HG03521 (cell line): ENCODE data around the gene MACROD1.

Source experiments
- ATAC-seq: cut with Tn5 transposase; IDR thresholded peaks from one replicate; pipeline ENCODE4 v1.9.1; 2021; ENCODE audit warnings: mild to moderate bottlenecking, moderate library complexity; ENCODE audit not compliant: unreplicated experiment

The MACROD1 gene

DNA sequence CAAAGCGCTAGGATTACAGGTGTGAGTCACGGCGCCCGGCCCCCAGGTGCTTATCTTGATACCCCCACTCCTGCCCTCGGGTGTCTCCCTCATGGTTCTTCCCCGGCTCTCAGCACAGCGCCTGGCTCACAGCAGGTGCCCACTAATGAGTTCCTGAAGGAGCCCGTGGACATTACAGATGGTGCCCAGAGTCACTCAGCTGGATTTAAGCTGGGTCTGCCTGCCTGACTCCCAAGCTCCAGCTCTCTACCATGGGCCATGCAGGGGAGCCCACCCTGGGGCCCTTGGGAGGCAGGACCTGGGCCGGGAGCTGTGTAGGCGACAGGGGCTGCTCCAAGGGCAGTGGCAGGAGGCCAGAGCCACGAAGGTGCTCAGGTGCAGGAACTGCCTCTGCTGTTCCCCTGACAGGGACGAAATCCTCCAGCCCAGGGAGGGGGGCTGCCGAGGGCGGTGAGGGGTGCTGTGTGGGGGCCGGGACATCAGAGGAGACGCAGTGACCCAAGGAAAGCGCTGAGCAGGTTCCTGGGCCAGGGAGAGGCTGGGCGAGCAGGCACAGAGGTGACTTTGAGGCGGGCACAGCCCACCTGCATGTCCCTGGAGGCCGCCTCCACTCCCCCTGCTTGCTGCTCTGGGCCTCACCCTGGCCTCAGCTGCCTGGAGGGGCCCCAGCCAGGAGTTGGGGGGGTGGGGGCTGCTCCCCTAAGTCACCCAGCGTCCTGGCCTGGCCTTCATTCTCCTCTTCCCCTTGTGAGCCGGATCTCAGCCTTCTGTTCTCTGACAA is 144.7 kb downstream of the MACROD1 start:
- no peak for ATAC-seq

DNA sequence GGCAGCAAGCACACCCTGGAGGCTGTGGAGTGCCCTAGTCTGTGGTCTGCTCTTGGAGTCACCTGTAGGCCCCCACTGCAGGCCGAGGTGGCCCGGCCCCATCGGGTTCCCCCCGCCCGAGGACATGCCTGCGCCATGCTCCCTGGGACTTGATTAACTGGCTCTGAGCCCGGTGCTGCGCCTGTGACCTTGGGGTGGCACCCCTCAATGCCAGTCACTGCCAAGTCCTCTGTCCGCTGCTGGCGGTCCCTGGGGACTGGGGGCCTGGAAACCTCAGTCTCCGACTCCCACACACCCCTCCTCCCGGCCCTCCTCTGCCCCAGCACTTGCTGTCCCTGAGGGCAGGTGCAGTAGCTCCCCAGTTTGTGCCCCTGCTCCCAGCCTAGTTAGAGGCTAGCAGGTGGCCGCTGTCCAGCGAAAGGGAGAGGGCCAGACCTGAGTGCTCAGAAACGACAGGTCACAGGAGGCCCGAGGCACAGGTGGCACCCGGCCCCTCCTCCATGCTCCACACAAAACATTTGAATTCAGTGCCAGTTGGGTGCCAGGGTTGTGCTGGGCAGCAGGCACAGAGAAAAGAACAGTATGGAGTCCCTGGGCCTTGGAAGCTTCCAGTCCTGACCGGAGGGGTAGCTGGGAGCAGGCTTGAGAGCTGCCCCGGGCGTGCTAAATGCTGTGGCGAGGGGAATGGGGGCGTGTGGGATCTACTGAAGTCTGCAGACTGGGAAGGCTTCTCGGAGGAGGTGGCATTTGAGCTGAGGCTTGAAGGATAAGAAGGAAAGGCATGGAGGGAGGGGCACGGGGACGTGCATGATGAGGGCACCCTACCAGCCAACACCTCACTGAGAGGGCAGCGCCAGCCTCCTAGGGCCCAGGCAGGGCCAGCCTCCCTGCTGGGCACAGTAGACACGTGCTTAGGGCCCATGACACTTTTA is 146.5 kb downstream of the MACROD1 start:
- ATAC-seq, result no peak

DNA sequence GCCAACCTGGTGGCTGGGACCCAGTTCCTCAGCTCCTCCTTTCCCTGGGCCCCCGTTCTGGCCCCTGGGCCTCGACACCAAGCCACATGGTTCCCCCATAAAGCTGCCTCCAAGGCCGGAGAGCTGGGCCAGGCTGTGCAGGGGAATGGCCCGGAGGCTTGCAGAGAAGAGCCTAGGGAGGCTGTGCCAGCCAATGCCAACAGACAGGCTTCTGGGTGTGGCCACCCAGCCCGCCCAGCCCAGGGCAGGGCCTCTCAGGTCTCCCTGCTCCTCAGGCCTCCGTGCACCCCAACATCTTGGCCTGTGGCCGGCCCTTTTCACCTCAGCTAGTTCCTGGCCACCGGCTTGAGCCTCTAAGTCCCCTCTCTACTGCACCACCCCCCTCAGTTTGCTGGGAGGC is 147.6 kb downstream of the MACROD1 start:
- ATAC-seq, result no peak

DNA sequence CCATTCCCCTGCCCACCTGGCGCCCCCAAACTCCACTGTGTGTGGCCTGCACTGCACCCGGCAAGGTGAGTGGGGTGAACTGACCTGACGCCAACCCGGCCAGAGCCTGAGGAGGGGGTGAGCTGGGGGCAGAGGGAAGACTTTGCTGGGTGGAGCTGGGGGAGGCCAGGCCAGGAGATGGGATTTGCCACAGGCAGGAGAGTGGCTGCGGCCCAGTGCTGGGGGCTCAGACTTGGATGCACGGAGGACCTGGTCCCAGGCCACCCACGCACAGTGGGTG is 148.0 kb downstream of the MACROD1 start:
- no peak for ATAC-seq

DNA sequence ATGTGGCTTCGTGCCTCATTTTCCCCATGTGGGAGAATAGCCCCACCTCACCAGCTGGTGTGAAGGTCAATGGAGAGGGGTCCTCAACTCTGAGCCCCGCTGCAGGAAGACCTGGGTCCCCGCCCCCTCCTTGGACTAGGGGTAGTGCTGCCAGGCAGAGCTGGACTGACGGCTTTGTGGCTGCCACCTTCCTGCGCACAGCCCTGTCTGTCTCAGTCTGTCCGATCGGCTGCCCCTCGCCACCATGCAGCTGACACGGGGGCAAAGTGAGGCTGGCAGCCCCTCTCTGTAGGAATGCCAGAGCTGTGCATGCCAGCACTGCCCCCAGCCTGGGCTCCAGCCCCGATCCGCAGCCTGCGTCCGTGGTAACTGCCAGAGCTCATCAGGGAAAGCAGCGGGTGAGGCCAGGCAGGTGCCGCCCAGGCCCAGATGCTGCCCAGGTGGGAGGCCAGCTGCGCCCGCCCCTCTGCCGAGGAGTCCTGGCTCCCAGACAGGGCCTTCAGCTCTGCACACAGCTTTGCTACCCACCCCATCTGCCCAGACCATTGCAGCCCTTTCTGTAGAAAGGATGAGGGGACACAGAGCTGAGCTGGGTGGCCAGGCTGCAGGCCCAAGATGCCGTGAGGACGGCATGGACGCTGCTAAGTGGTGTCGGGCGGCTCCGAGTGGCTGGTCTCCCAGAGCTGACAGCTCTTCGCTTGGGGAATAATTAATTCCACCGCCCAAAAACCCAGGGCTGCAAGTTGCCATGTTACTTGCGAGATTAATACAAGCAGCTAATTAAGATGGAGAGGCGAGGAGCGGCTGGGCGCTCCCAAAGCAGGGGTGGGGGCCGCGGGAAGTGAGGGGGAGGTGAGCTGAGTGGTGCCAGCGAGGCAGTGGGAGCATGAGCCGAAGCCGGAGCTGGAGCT is 149.7 kb downstream of the MACROD1 start:
- ATAC-seq, result no peak

DNA sequence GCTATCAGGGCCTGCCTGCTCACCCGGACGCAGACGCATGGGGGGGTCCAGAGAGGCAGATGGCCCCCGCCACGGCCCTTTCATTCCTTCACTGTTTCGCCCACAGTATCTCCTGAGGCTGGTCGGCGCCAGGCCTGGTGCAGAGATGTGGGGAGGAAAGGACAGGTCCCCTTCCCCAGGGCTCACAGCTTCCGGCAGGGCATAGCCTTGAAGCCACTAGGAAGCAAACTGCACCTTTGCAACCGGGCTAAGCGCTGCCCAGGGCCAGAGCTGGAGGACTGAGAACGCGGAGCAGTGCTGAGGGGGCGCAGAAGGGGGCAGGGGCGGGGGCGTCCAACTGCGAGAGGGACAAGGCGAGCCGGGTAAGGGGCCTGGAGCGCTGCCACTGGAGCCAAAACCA is 150.4 kb downstream of the MACROD1 start:
- no peak for ATAC-seq

DNA sequence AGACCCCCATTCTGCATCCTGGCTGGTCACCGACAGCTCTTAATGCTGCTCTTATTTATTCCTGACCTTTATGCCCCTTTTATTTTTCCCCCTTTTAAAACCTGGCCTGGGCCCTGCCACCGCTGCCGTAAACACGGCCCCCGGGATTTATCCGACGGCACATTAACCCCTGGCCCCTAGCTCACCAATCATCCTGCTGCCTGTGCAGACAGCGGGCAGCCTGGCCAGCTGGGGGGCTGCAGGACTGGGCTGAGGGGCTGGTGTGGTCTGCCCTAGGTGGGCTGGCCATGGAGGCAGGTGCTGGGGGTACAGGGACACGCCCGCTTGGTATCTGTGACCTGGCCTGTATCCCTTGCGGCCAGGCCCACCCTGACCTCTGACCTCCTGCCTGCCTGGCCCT is 151.6 kb downstream of the MACROD1 start:
- ATAC-seq, result no peak

DNA sequence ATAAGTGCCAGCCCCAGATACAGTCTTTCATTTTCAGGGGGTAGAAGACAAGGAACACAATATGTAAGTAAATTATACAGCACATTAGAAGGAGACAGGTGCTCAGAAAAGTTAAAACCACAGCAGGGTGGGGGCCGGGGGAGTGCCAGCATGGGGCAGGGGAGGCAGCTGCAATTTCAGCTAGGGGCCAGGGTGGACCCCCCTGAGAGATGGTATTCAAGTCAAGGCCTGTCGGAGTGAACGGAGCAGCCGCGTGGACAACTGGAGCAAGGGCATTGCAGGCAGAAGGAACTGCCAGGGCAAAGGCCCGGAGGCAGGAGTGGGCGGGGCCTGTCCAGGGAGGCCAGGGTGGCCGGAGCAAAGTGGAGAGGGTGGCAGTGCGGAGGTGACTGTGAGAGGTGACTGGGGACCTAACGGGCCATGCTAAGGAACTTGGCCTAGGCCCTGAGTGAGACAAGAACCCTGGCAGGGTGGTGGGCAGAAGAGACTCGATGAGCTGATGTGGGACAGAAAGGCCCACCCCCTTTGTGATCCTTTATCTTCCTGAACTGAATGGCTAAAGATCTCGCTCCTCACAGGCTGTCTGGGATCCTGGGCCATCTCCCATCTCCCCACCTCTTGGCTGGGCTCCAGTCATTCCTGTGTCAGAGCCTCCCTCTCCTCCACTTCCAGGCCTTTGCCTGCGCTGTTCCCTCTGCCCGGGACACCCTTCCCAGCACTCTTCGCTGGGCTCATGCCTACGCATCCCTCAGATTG is 152.6 kb downstream of the MACROD1 start:
- no peak for ATAC-seq

DNA sequence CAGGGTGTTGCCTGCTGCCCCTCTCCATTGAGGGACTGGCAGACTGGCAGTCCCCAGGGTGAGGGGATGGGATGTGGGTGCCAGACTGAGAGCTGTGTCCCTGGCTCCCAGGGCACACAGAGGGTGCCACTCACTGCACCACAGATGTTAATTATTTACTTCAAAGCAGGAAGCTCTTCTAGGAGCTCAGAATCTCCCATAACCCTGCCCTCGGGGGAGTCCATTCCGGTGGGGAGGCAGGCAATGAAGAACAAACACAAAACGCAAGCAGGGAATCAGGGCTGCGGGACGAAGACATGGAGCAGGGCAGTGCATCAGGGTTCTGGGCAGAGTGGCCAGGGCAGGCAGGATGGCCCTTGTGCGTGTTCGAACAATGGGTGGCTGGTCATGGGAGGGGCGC is 154.5 kb downstream of the MACROD1 start:
- ATAC-seq, result no peak

DNA sequence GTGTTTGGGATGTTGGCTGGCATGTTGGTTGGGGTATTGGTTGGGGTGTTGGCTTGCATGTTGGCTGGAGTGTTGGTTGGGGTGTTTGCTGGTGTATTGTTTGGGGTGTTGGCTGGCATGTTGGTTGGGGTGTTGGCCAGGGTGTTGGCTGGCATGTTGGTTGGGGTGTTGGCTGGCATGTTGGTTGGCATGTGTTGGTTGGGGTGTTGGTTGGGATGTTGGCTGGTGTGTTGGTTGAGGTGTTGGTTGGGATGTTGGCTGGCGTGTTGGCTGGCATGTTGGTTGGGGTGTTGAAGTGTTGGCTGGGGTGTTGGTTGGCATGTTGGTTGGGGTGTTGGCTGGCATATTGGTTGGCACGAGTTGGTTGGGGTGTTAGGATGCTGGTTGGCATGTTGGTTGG is 155.1 kb downstream of the MACROD1 start:
- ATAC-seq, result no peak

DNA sequence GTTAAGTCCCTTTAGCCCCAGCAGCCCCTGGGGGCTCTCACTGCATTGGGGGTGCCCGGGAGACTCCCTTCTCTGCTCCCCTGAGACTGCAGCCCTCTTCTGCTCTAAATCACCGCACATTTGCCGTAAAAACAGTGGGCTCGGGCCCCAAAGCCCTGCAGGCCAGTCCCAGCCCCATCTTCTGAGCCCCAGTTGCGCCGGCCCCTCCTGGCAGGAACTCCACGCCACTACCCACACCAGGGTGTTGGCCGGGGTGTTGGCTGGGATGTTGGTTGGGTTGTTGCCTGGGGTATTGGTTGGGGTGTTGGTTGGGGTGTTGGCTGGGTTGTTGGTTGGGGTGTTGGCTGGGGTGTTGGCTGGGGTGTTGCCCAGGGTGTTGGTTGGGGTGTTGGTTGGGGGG is 156.2 kb downstream of the MACROD1 start:
- no peak for ATAC-seq

DNA sequence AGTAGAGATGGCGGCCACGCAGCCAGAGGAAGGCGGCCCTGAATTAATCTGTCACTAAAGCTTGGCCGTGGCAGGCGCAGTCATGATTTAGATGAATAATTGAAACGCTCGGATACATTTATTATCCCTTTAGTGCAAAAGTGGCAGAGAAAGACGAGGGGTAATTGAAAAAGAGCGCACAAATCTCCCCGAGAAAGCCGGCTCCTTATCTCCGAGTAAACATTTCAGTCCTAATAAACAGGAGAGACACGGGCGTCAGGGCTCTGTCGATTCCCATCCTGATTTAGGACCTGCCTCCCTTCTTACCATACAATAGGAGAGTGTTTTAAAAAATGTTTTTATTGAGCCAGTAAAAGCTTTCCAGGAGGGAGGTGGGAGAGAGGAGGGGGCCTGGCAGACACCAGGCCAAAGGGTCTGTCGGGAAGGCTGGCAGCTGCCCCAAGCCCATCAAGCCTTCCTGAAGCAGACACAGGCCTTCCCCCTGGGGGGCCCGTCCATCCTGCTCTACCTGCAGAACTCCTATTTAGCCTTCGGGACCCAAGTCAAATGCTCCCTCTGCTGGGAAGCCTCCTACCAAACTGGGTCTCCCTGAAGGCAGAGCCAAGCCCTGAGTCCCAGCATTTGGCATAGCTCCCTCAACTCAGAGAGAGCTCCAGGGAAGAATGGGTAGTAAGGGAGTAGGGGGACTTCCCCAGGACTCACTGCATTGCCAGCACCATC is 156.8 kb downstream of the MACROD1 start:
- ATAC-seq, result no peak

DNA sequence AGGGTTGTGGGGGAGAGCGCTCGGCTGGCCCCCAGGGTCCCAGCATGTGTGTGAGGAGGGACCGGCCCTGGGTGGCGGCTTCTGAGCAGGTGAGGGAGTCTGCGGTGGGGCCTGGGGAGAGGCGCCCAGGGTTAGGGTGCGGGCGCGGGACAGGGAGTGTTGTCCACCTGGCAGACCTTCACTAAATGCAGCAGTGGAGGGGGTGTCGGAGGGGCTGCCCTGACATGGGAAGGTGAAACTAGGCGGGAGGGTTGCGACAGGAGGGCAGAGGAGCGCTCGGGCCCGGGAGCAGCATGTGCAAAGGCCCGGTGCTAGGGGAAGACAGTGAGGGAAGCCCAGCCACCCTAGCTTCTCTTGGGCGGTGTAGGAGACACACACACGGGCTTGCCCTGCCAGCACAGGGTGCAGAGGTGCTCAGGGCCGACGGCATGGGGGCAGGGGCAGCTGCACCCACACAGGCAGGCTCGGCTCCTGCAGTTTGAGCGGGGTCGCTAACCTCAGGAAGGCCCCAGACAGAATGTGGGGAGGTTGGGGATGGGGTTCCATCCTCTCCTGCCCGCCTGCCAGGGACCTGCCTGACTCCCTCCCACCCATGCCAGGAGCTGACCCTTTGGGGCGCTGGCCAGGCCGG is 157.5 kb downstream of the MACROD1 start:
- no peak for ATAC-seq

DNA sequence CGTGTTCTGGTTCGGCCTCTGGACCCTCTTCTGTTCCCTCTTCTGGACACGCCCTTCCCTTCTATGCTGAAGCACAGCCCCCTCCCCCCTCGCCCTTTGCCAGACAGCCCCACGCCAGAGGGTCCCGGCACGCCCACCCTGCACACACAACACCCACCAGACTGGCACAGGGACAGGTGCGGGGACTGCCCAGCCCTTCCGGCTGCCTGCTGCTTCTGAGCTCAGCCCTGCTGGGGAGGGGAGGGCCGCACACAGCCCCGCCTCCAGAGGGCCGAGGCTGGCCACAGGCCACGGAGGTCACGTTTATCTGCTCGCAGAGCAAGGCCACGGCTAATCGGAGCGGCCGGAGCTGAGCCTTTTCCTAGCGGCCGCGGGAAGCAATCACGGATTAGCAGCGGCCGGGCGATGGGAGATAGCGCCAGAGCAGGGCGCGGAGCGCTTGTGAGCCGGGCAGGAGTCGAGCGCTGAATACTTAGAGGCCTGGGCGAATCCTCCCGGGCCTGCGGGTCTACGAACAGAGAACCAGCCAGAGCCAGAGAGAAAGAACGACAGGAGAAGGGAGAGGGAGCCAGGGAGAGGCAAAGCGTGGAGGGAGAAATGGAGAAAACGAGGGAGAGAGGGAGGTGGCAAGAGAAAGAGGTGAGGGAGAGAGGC is 158.2 kb downstream of the MACROD1 start:
- ATAC-seq, result no peak

DNA sequence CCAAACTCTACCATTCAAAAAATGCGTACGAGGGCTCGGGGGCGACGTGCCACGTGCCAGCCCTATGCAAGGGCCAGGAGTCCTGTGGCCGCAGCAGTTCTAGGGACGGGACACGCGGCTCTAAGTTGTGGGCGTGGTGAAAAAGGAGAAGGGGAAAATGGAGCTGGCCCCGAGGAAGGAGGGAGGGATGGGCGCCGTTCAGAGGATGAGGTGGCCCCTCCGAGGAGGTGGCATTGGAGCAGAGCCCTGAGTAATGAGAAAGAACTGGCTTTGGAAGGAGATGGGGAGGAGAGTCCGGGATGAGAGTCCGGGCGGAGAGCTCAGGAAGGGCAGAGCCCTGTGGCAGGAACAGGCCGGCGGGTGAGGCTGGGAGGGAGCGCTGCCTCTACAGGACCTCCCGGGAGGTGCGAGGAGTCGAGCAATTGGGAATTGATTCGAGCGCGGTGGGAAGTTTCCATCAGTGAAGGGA is 158.7 kb downstream of the MACROD1 start:
- no peak for ATAC-seq

DNA sequence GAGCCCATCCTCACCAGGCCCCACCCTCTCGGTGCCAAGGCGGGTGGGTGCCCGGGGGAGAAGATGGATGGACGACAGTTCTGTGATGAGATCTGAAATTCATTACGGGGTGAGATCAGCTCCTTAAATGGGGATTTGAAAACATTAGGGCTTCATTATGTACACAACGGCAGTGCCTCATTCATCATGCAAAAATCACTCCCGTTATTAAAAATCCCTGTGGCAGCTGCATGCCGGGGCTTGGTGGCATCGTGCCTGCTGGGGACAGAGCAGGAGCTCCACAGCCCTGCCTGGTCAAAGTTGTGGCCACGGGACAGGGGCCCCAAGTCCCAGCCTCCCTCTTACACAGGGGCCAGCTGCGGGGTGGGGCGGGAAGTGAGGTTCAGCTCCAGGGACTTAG is 159.5 kb downstream of the MACROD1 start:
- no peak for ATAC-seq

DNA sequence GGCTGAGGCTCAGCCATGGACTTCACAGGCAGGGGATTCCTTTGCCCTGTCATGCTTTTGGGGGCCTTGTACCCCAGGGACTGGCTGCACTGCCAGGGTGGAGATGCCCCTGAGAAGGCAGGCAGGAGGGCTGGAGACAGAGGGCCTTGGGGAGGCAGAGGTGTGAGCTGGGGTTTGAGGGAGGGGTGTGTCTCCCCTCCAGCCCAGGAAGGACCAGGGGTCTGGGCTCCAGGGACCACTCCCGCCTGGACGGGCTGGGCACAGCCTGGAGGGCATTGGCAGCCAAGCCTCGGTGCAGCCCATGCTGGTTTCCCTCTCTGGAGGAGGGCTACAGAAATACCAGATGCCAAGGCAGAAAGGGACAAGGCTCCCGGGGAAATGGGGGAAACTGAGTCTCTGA is 160.2 kb downstream of the MACROD1 start:
- no peak for ATAC-seq

DNA sequence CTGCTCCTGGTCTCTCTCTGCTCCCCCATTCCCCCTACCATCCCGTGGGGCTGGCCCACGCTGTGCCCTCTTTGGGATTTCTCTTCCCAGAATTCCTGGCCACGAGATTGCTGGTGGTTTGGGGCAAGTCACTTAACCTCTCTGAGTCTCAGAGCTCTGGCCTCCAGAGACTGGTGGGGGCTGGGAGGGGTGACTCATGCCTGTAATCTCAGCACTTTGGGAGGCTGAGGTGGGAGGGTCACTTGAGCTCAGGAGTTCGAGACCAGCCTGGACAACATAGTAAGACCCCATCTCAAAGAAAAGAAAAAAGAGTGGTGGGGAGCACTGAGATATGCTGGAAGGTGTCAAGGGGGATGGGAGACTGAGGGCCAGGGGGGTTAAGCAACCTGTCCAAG is 161.3 kb downstream of the MACROD1 start:
- ATAC-seq, result no peak
